HepG2 (cell line): ENCODE measurements around the gene CSE1L. TPM values are rescaled to one million over a fixed set of nuclear protein-coding genes. Genes with fewer than 3 reads are reported as not detected.

Source experiments
- BRD4 ChIP-seq: sonication (generic); formaldehyde crosslinking; IDR thresholded peaks from 2 replicates; pipeline ENCODE4 v1.4.0; 2020; ENCODE audit warnings: missing genetic modification reagents
- FOXA1 ChIP-seq, 2 experiments: fragments of 450-650 bp in 1 of 2; sonication (generic) in 1 of 2; formaldehyde crosslinking in 1 of 2; IDR thresholded peaks; 2 replicates each; pipeline versions ENCODE4 v1.4.0 to v1.6.1; 2016 to 2020; ENCODE audit warnings: missing genetic modification reagents in 1 of 2
- HDAC1 ChIP-seq: sonication (generic); formaldehyde crosslinking; IDR thresholded peaks from 2 replicates; pipeline ENCODE4 v1.5.1; 2020; ENCODE audit warnings: mild to moderate bottlenecking, missing genetic modification reagents
- PTBP1 ChIP-seq: fragments of 200-400 bp; formaldehyde crosslinking; IDR thresholded peaks from 2 replicates; pipeline ENCODE4 v1.6.1; 2018; ENCODE audit warnings: low read length, low read depth; ENCODE audit not compliant: poor library complexity, severe bottlenecking
- ZBTB21 ChIP-seq: sonication (generic); formaldehyde crosslinking; IDR thresholded peaks from 2 replicates; pipeline ENCODE4 v1.4.0; 2020; ENCODE audit warnings: missing genetic modification reagents
- ZNF205 ChIP-seq: IDR thresholded peaks from 2 replicates; pipeline ENCODE4 v1.6.1; 2018; ENCODE audit warnings: missing biosample characterization, missing genetic modification reagents
- ZNF34 ChIP-seq: sonication (generic); formaldehyde crosslinking; IDR thresholded peaks from 2 replicates; pipeline ENCODE4 v1.4.0; 2020; ENCODE audit warnings: mild to moderate bottlenecking, missing genetic modification reagents, borderline replicate concordance
- ZNF383 ChIP-seq: sonication (generic); formaldehyde crosslinking; IDR thresholded peaks from 2 replicates; pipeline ENCODE4 v1.4.0; 2020; ENCODE audit warnings: missing genetic modification reagents, mild to moderate bottlenecking, borderline replicate concordance
- ZNF484 ChIP-seq: sonication (generic); formaldehyde crosslinking; IDR thresholded peaks from 2 replicates; pipeline ENCODE4 v1.5.1; 2020; ENCODE audit warnings: mild to moderate bottlenecking, low read depth, missing genetic modification reagents, borderline replicate concordance
- ZNF775 ChIP-seq: sonication (generic); formaldehyde crosslinking; IDR thresholded peaks from 2 replicates; pipeline ENCODE4 v1.4.0; 2020; ENCODE audit warnings: missing genetic modification reagents, mild to moderate bottlenecking, moderate library complexity, borderline replicate concordance
- polyA plus RNA-seq, 8 experiments: library from polyadenylated mRNA; depleted of rRNA in 3 of 8; stranded (reverse) in 7 of 8; unstranded in 1 of 8; fragments of >200 nt; fragmentation: Illumina TruSeq in 4 of 8; extraction: Trizol in 4 of 8; gene quantifications; 2 replicates each; pipeline versions ENCODE4 v1.2.1 to v1.2.3, GENCODE V29; 2011 to 2016; ENCODE audit warnings: low read depth in 4 of 8, missing spikeins in 1 of 8, mixed read lengths in 1 of 8; ENCODE audit not compliant: insufficient read depth in 1 of 8
- total RNA-seq, 5 experiments: library from RNA; depleted of rRNA; stranded (reverse); fragments of >200 nt; fragmentation: Illumina TruSeq; extraction: Trizol; gene quantifications; 2 replicates each; pipeline ENCODE4 v1.2.3, GENCODE V29; 2016; ENCODE audit warnings: low read depth in 1 of 5
- TF ChIP-seq, protein P1 (sequence below): sonication (generic); formaldehyde crosslinking; IDR thresholded peaks from 2 replicates; pipeline ENCODE4 v1.5.0; 2020; ENCODE audit warnings: mild to moderate bottlenecking, missing genetic modification reagents, borderline replicate concordance
- TF ChIP-seq, protein P2 (sequence below): sonication (generic); formaldehyde crosslinking; IDR thresholded peaks from 2 replicates; pipeline ENCODE4 v1.5.0; 2020; ENCODE audit warnings: mild to moderate bottlenecking, low read depth, missing genetic modification reagents, borderline replicate concordance
- TF ChIP-seq, protein P3 (sequence below): sonication (generic); formaldehyde crosslinking; conservative IDR thresholded peaks from 2 replicates; pipeline ENCODE4 v1.8.0; 2022; ENCODE audit warnings: missing genetic modification reagents
- TF ChIP-seq, protein P4 (sequence below): sonication (generic); formaldehyde crosslinking; IDR thresholded peaks from 2 replicates; pipeline ENCODE4 v1.8.0; 2022; ENCODE audit warnings: missing genetic modification reagents, mild to moderate bottlenecking, borderline replicate concordance

Gene CSE1L
- total and polyA plus RNA-seq, 2 of the 13 experiments (the other 11 are each of a cell fraction or from before 2014, with no cell fraction given) = 56.9 to 258 TPM

DNA sequence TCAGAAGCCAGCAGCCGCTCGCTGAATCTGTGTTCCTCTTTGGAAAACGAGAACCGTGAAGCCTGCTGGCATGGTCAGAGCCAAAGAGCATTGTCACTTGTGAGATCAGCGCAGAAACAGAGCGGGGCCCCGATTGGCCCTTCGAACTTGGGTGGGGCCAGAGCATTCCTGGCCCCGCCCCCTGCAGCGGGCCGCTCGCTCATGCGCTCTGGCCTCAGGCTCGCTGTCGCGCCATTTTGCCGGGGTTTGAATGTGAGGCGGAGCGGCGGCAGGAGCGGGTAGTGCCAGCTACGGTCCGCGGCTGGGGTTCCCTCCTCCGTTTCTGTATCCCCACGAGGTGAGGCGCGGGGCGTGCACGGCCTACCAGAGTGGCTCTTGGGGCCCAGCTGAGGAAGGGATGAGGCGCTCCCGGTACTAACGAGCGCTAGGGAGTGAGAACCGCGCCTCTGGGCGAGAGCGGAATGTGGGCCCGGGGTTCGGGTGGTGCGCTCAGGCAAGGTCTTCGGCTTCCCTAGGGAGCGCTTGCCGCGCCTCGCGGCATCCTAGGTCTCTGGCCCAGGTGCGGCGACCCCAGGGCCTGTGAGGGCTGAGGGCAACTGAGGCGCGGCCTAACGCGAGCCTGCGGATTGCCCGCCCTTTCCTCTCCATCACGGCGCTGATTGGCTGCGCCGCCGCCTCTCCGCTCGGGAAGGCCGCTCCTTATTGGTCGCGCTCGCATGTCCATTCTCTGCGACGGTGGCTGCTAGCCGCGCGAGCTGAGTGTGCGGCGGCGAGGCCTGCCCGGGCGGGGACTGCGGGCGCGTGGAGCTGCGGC, at the start of gene CSE1L (continued):
- TF ChIP-seq, protein P1, sequence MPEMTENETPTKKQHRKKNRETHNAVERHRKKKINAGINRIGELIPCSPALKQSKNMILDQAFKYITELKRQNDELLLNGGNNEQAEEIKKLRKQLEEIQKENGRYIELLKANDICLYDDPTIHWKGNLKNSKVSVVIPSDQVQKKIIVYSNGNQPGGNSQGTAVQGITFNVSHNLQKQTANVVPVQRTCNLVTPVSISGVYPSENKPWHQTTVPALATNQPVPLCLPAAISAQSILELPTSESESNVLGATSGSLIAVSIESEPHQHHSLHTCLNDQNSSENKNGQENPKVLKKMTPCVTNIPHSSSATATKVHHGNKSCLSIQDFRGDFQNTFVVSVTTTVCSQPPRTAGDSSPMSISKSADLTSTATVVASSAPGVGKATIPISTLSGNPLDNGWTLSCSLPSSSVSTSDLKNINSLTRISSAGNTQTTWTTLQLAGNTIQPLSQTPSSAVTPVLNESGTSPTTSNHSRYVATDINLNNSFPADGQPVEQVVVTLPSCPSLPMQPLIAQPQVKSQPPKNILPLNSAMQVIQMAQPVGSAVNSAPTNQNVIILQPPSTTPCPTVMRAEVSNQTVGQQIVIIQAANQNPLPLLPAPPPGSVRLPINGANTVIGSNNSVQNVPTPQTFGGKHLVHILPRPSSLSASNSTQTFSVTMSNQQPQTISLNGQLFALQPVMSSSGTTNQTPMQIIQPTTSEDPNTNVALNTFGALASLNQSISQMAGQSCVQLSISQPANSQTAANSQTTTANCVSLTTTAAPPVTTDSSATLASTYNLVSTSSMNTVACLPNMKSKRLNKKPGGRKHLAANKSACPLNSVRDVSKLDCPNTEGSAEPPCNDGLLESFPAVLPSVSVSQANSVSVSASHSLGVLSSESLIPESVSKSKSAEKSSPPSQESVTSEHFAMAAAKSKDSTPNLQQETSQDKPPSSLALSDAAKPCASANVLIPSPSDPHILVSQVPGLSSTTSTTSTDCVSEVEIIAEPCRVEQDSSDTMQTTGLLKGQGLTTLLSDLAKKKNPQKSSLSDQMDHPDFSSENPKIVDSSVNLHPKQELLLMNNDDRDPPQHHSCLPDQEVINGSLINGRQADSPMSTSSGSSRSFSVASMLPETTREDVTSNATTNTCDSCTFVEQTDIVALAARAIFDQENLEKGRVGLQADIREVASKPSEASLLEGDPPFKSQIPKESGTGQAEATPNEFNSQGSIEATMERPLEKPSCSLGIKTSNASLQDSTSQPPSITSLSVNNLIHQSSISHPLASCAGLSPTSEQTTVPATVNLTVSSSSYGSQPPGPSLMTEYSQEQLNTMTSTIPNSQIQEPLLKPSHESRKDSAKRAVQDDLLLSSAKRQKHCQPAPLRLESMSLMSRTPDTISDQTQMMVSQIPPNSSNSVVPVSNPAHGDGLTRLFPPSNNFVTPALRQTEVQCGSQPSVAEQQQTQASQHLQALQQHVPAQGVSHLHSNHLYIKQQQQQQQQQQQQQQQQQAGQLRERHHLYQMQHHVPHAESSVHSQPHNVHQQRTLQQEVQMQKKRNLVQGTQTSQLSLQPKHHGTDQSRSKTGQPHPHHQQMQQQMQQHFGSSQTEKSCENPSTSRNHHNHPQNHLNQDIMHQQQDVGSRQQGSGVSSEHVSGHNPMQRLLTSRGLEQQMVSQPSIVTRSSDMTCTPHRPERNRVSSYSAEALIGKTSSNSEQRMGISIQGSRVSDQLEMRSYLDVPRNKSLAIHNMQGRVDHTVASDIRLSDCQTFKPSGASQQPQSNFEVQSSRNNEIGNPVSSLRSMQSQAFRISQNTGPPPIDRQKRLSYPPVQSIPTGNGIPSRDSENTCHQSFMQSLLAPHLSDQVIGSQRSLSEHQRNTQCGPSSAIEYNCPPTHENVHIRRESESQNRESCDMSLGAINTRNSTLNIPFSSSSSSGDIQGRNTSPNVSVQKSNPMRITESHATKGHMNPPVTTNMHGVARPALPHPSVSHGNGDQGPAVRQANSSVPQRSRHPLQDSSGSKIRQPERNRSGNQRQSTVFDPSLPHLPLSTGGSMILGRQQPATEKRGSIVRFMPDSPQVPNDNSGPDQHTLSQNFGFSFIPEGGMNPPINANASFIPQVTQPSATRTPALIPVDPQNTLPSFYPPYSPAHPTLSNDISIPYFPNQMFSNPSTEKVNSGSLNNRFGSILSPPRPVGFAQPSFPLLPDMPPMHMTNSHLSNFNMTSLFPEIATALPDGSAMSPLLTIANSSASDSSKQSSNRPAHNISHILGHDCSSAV = peak; percentile 79; the same call in 1 of the 2 replicates
- TF ChIP-seq, protein P2, sequence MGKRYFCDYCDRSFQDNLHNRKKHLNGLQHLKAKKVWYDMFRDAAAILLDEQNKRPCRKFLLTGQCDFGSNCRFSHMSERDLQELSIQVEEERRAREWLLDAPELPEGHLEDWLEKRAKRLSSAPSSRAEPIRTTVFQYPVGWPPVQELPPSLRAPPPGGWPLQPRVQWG (CRISPR knock-in tag) = no peak; the same call in 1 of the 2 replicates
- TF ChIP-seq, protein P3, sequence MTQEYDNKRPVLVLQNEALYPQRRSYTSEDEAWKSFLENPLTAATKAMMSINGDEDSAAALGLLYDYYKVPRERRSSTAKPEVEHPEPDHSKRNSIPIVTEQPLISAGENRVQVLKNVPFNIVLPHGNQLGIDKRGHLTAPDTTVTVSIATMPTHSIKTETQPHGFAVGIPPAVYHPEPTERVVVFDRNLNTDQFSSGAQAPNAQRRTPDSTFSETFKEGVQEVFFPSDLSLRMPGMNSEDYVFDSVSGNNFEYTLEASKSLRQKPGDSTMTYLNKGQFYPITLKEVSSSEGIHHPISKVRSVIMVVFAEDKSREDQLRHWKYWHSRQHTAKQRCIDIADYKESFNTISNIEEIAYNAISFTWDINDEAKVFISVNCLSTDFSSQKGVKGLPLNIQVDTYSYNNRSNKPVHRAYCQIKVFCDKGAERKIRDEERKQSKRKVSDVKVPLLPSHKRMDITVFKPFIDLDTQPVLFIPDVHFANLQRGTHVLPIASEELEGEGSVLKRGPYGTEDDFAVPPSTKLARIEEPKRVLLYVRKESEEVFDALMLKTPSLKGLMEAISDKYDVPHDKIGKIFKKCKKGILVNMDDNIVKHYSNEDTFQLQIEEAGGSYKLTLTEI (CRISPR knock-in tag) = no peak; the same call in 1 of the 2 replicates
- TF ChIP-seq ZNF775 (no peak; the same call in 1 of the 2 replicates), ZNF484 (CRISPR knock-in tag) (peak; percentile 52; the same call in 1 of the 2 replicates), ZBTB21 (0 out of 2 replicates have a peak, but pooled peaks have one; percentile 42), ZNF205 (peak; percentile 72), ZNF383 (no peak), PTBP1 (no peak), HDAC1 (CRISPR knock-in tag) (peak; percentile 99), FOXA1 (IDR thresholded peaks at IDR 0.05) (no peak), FOXA1 (CRISPR knock-in tag; IDR thresholded peaks at IDR 0.05) (peak; percentile 50; the same call in 1 of the 2 replicates), BRD4 (CRISPR knock-in tag) (peak; percentile 96), ZNF34 (no peak; the same call in 1 of the 2 replicates)
- TF ChIP-seq, protein P4, sequence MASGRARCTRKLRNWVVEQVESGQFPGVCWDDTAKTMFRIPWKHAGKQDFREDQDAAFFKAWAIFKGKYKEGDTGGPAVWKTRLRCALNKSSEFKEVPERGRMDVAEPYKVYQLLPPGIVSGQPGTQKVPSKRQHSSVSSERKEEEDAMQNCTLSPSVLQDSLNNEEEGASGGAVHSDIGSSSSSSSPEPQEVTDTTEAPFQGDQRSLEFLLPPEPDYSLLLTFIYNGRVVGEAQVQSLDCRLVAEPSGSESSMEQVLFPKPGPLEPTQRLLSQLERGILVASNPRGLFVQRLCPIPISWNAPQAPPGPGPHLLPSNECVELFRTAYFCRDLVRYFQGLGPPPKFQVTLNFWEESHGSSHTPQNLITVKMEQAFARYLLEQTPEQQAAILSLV (CRISPR knock-in tag) = peak; percentile 96
